HepG2 (cell line): ENCODE data around the gene OR4K14.

ENCODE experiments used
- CBFB ChIP-seq: sonication (generic); formaldehyde crosslinking; IDR thresholded peaks from 2 replicates; pipeline ENCODE4 v1.4.0; 2020; ENCODE audit warnings: missing genetic modification reagents
- KDM4B ChIP-seq: sonication (generic); formaldehyde crosslinking; IDR thresholded peaks from 2 replicates; pipeline ENCODE4 v1.4.0; 2020; ENCODE audit warnings: missing genetic modification reagents
- PBX3 ChIP-seq: sonication (generic); formaldehyde crosslinking; IDR thresholded peaks from 2 replicates; pipeline ENCODE4 v1.8.1; 2023; ENCODE audit warnings: missing genetic modification reagents, inconsistent platforms, borderline replicate concordance
- POLR2AphosphoS2 ChIP-seq: IDR thresholded peaks from 2 replicates; pipeline ENCODE4 v1.6.1; 2011; ENCODE audit warnings: low read depth, low read length, improper control_type of control experiment
- ZNF276 ChIP-seq: sonication (generic); formaldehyde crosslinking; IDR thresholded peaks from 2 replicates; pipeline ENCODE4 v1.4.0; 2020; ENCODE audit warnings: mild to moderate bottlenecking, low read depth, missing genetic modification reagents

DNA sequence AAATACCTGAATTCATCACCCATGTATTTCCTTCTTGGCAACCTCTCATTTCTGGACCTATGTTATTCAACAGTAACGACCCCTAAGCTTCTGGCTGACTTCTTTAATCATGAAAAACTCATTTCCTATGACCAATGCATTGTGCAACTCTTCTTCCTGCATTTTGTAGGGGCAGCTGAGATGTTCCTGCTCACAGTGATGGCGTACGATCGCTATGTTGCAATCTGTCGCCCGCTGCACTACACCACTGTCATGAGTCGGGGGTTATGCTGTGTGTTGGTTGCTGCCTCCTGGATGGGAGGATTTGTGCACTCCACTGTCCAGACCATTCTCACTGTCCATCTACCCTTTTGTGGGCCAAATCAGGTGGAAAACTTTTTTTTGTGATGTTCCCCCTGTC is 16.8 kb downstream of the OR4K14 start:
- no peak for TF ChIP-seq PBX3 (CRISPR knock-in tag)
- no peak for TF ChIP-seq ZNF276
- TF ChIP-seq POLR2AphosphoS2, result no peak
- TF ChIP-seq KDM4B (CRISPR knock-in tag), result no peak
- TF ChIP-seq CBFB, result no peak
